Skin of body (tissue), 2 donors: Measurements from ENCODE around the gene DNAAF6. TPM values are rescaled to one million over a fixed set of nuclear protein-coding genes. Genes with fewer than 3 reads are reported as not detected.
A peak's percentile ranks its signal among the peaks of the same experiment; 100 is the strongest.
"Not testable (repeated sequence)": the region's sequence is repeated elsewhere in the genome, so short reads cannot be mapped to it uniquely, and the experiment has no call there.

Experiments
- DNase-seq: peaks from one replicate; lab custom pipeline; 2025; lab: John Stamatoyannopoulos, UW
- total RNA-seq: library from RNA; depleted of rRNA; stranded (reverse); fragments of >200 nt; gene quantifications from one replicate; pipeline ENCODE4 v1.2.3, GENCODE V29; 2014

Gene DNAAF6
- total RNA-seq = not detected

GRCh38 chrX:107205770-107206696, at the start of gene DNAAF6, which contains the start of gene NUP62CL:
Gene DNAAF6, plus strand, starts transcription at chrX:107206611. Its CDS starts 6,265 bp downstream, at chrX:107212876.
Gene NUP62CL, minus strand, starts transcription at chrX:107206433. Its CDS starts 31,287 bp downstream, at chrX:107175146.
- DNase-seq = no peak

GRCh38 chrX:107157618-107158017, 48.8 kb upstream of the DNAAF6 start:
- DNase-seq = not testable (repeated sequence)

GRCh38 chrX:107167163-107167921, 39.1 kb upstream of the DNAAF6 start:
- no peak for DNase-seq

- DNase-seq = no peak
These were observed 38.2 kb upstream of the DNAAF6 start for GRCh38 chrX:107168257-107168656.

- no peak for DNase-seq
These were observed 37.7 kb upstream of the DNAAF6 start for GRCh38 chrX:107168712-107169111.

- no peak for DNase-seq
These were observed 34.9 kb upstream of the DNAAF6 start for GRCh38 chrX:107171369-107172102.

- DNase-seq = no peak
These were observed 9.1 kb upstream of the DNAAF6 start for GRCh38 chrX:107197319-107197718.

GRCh38 chrX:107198074-107198473, 8.3 kb upstream of the DNAAF6 start:
- DNase-seq = not testable (repeated sequence)

GRCh38 chrX:107199491-107199890, 6.9 kb upstream of the DNAAF6 start:
- no peak for DNase-seq

GRCh38 chrX:107204068-107204605, 2.3 kb upstream of the DNAAF6 start:
- DNase-seq = no peak

- no peak for DNase-seq
These were observed 270 bp downstream of the DNAAF6 start for GRCh38 chrX:107206697-107207065.

GRCh38 chrX:107207089-107207488, 678 bp downstream of the DNAAF6 start:
- DNase-seq = no peak

- no peak for DNase-seq
These were observed 1.5 kb downstream of the DNAAF6 start for GRCh38 chrX:107207943-107208342.

- DNase-seq = no peak
These were observed 7.1 kb downstream of the DNAAF6 start for GRCh38 chrX:107213477-107213876.

- DNase-seq = peak; percentile 13
These were observed 20.3 kb downstream of the DNAAF6 start for GRCh38 chrX:107226757-107227156.

- no peak for DNase-seq
These were observed 21.5 kb downstream of the DNAAF6 start for GRCh38 chrX:107227780-107228485.

- no peak for DNase-seq
These were observed 22.0 kb downstream of the DNAAF6 start for GRCh38 chrX:107228486-107228819.

- no peak for DNase-seq
These were observed 66.1 kb downstream of the DNAAF6 start for GRCh38 chrX:107272431-107272921.

GRCh38 chrX:107273795-107274194, 67.4 kb downstream of the DNAAF6 start:
- DNase-seq = no peak

GRCh38 chrX:107288676-107289075, 82.3 kb downstream of the DNAAF6 start:
- DNase-seq = no peak

- DNase-seq = no peak
These were observed 83.6 kb downstream of the DNAAF6 start for GRCh38 chrX:107290019-107290418.
